ENCODE measurements around the gene TARS2. TPM values are rescaled to one million over a fixed set of nuclear protein-coding genes. Genes with fewer than 3 reads are reported as not detected.

Gene TARS2
- total RNA-seq, 1 experiment from 2014 or later, result 44.8 TPM

- H3K9me3 ChIP-seq (ENCODE audit: insufficient read depth, low read depth), result no peaks in the 10 kb centered on the region
- H4K20me1 ChIP-seq (ENCODE audit: insufficient read depth), result no peaks in the 10 kb centered on the region
- no peak overlapping the region for H3K27ac ChIP-seq
- no peaks in the 10 kb centered on the region for H3K79me2 ChIP-seq (ENCODE audit: low read depth)
- DNase-seq, result no peak
- intact Hi-C loops (cut with micrococcal nuclease; ENCODE audit: unreplicated experiment), result no loop called here
- no peak overlapping the region for H2AFZ ChIP-seq
- no peak overlapping the region for H3K4me3 ChIP-seq
- POLR2A ChIA-PET (ENCODE audit: unreplicated experiment), result interaction anchor here (0.6 kb wide), 1 partner anchor 12 kb away, joined by 5 read pairs; no protein-coding TSS in a partner anchor
- H3F3A ChIP-seq (ENCODE audit: insufficient read depth, low read depth), result peaks cover 13% of the 10 kb centered on the region; the same call in 1 of the 2 replicates
- no peaks in the 10 kb centered on the region for H3K9me2 ChIP-seq (ENCODE audit: insufficient read depth)
- TF ChIP-seq EZH2 (IDR thresholded peaks at IDR 0.05; ENCODE audit: low read depth), result no peak
- no peak for TF ChIP-seq CTCF (conservative IDR thresholded peaks at IDR 0.05)
- H3K4me2 ChIP-seq, result no peak overlapping the region
- H3K4me1 ChIP-seq (replicated peaks; ENCODE audit: insufficient read depth), result peaks cover 12% of the 10 kb centered on the region
- BruUV-seq (replicated peaks), result no TSS peak
- no peaks in the 10 kb centered on the region for H3K27me3 ChIP-seq (ENCODE audit: insufficient read depth, low read depth)
- CTCF ChIA-PET, result no interaction called here
- no peaks in the 10 kb centered on the region for H3K36me3 ChIP-seq (ENCODE audit: low read depth)
Observed at GRCh38 chr1:150545486-150546032, 58.3 kb downstream of the TARS2 start.

- no TSS peak for BruUV-seq (replicated peaks)
- Histone ChIP-seq H4K20me1 (ENCODE audit: insufficient read depth) (no peaks in the 10 kb centered on the region), H3K36me3 (ENCODE audit: low read depth) (no peaks in the 10 kb centered on the region), H3K27ac (no peak overlapping the region), H3K4me2 (no peak overlapping the region), H3K4me3 (no peak overlapping the region), H3K9me3 (ENCODE audit: insufficient read depth, low read depth) (no peaks in the 10 kb centered on the region), H3F3A (ENCODE audit: insufficient read depth, low read depth) (peaks cover 22% of the 10 kb centered on the region), H3K27me3 (ENCODE audit: insufficient read depth, low read depth) (no peaks in the 10 kb centered on the region), H3K9me2 (ENCODE audit: insufficient read depth) (no peaks in the 10 kb centered on the region), H3K4me1 (replicated peaks; ENCODE audit: insufficient read depth) (peaks cover 21% of the 10 kb centered on the region), H2AFZ (no peak overlapping the region), H3K79me2 (ENCODE audit: low read depth) (no peaks in the 10 kb centered on the region)
- POLR2A ChIA-PET (ENCODE audit: unreplicated experiment), result interaction anchor here (0.6 kb wide), 1 partner anchor 345 kb away, joined by 6 read pairs; no protein-coding TSS in a partner anchor
- DNase-seq, result no peak
- TF ChIP-seq CTCF (conservative IDR thresholded peaks at IDR 0.05), result no peak
- intact Hi-C loops (cut with micrococcal nuclease; ENCODE audit: unreplicated experiment), result no loop called here
- CTCF ChIA-PET, result no interaction called here
Observed at GRCh38 chr1:150546294-150546937, 59.2 kb downstream of the TARS2 start.

GRCh38 chr1:150548324-150548631, 61.1 kb downstream of the TARS2 start:
- no peak for DNase-seq
- H3K9me2 ChIP-seq (ENCODE audit: insufficient read depth), result no peaks in the 10 kb centered on the region
- H2AFZ ChIP-seq, result peak overlapping the region; percentile 76
- intact Hi-C loops (cut with micrococcal nuclease; ENCODE audit: unreplicated experiment), result no loop called here
- H3K9me3 ChIP-seq (ENCODE audit: insufficient read depth, low read depth), result no peaks in the 10 kb centered on the region
- H3K79me2 ChIP-seq (ENCODE audit: low read depth), result no peaks in the 10 kb centered on the region
- H4K20me1 ChIP-seq (ENCODE audit: insufficient read depth), result no peaks in the 10 kb centered on the region
- H3K27me3 ChIP-seq (ENCODE audit: insufficient read depth, low read depth), result no peaks in the 10 kb centered on the region
- peak overlapping the region; percentile 78 for H3K4me2 ChIP-seq
- no TSS peak for BruUV-seq (replicated peaks)
- ChIA-PET CTCF (interaction anchor here (0.8 kb wide), 1 partner anchor 10 kb away, joined by 4 read pairs; no protein-coding TSS in a partner anchor), POLR2A (ENCODE audit: unreplicated experiment) (interaction anchor here (0.6 to 1.0 kb wide), 2 partner anchors 12 to 168 kb away, joined by 3 to 4 read pairs; no protein-coding TSS in a partner anchor)
- TF ChIP-seq EZH2 (IDR thresholded peaks at IDR 0.05; ENCODE audit: low read depth) (no peak), CTCF (conservative IDR thresholded peaks at IDR 0.05) (no peak)
- H3F3A ChIP-seq (ENCODE audit: insufficient read depth, low read depth), result peaks cover 38% of the 10 kb centered on the region
- peaks cover 38% of the 10 kb centered on the region for H3K4me1 ChIP-seq (replicated peaks; ENCODE audit: insufficient read depth)
- 0 out of 2 replicates have a peak overlapping the region, but pooled peaks have one; percentile 17 for H3K27ac ChIP-seq
- H3K36me3 ChIP-seq (ENCODE audit: low read depth), result no peaks in the 10 kb centered on the region
- peak overlapping the region; percentile 54 for H3K4me3 ChIP-seq
